Measurements from ENCODE around the gene MTUS2.

DNA sequence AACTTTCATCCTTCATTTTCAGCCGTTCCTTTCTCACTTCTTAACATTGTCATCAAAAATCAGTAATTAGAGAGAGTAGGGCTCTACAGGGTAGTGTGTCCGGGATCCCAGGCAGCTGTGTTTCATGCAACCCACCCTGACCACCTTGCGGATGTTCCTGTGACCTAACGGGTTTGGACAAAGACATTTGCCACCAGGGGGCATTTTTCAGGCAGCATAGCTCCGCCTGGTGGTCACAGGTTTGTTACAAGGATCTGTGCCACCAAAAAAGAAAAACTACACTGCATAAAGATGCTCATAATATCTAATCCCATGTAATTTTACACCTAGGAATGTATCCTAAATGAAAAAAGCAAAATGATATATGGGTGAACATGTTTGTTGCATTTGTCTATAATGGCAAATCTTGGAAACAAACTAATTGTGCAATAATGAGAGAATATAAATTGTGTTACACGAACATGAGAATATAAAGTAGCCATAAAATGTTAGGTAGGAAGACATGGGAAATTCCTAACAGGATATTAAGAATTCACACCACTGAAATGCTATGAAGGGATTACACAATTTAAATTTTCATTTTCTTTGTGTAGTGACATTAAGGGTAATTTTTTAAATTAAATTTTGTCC is 652.3 kb downstream of the MTUS2 start:
- TF ChIP-seq SP1 (IDR thresholded peaks at IDR 0.05) (no peak), FOXK2 (IDR thresholded peaks at IDR 0.05) (no peak), FOXM1 (IDR thresholded peaks at IDR 0.05; ENCODE audit: borderline replicate concordance) (no peak)

All from HEK293T (cell line).